Subcutaneous adipose tissue (tissue), 4 donors: ENCODE measurements around the gene ZSCAN32. TPM values are rescaled to one million over a fixed set of nuclear protein-coding genes. Genes with fewer than 3 reads are reported as not detected.

Source experiments
- CTCF ChIP-seq: fragments of 450-650 bp; IDR thresholded peaks from one replicate; pipeline ENCODE4 v1.5.1; 2016; ENCODE audit warnings: low read depth, mild to moderate bottlenecking, control low read depth, antibody characterized with exemption, moderate library complexity
- total RNA-seq, 4 donors: library from RNA; depleted of rRNA; stranded (reverse); fragments of >200 nt; gene quantifications; one replicate each; pipeline ENCODE4 v1.1.0, GENCODE V29; 2016

The ZSCAN32 gene
- total RNA-seq, 4 donors from 2014 or later: 9.0 to 15.4 (median 11.2) TPM

GRCh38 chr16:3377917-3378316, 22.9 kb downstream of the ZSCAN32 start:
- TF ChIP-seq CTCF: no peak

GRCh38 chr16:3375680-3376079, 25.1 kb downstream of the ZSCAN32 start:
- TF ChIP-seq CTCF: no peak

GRCh38 chr16:3369073-3369472, 31.7 kb downstream of the ZSCAN32 start:
- no peak for TF ChIP-seq CTCF

- TF ChIP-seq CTCF: no peak
These were observed 35.9 kb downstream of the ZSCAN32 start for GRCh38 chr16:3364774-3365427.

- TF ChIP-seq CTCF: no peak
These were observed 37.0 kb downstream of the ZSCAN32 start for GRCh38 chr16:3363793-3364192.

- no peak for TF ChIP-seq CTCF
These were observed 37.9 kb downstream of the ZSCAN32 start for GRCh38 chr16:3362931-3363330.

- no peak for TF ChIP-seq CTCF
These were observed 41.9 kb downstream of the ZSCAN32 start for GRCh38 chr16:3358871-3359270.
